ENCODE data around the gene MBTPS1. TPM values are rescaled to one million over a fixed set of nuclear protein-coding genes. Genes with fewer than 3 reads are reported as not detected.

MBTPS1 gene
- total RNA-seq, 1 experiment from 2014 or later: 46.9 TPM

- no peak overlapping the region for H3K27ac Mint-ChIP-seq
- peaks cover 62% of the 10 kb centered on the region for H3K36me3 Mint-ChIP-seq
- ATAC-seq (no peak), DNase-seq (ENCODE audit: low spot score) (no peak)
- ChIA-PET POLR2A (no interaction called here), CTCF (interaction anchor here (0.9 to 1.3 kb wide), 3 partner anchors 10 to 100 kb away, joined by 3 to 7 read pairs (median 3); no protein-coding TSS in a partner anchor)
- H3K4me3 Mint-ChIP-seq: no peak overlapping the region
- H3K9me3 Mint-ChIP-seq: no peaks in the 10 kb centered on the region
- no peak for TF ChIP-seq E2F1 (CRISPR knock-in tag; IDR thresholded peaks at IDR 0.05)
- TF ChIP-seq RELA (CRISPR knock-in tag; IDR thresholded peaks at IDR 0.05; ENCODE audit: borderline replicate concordance): no peak
- no peak for TF ChIP-seq CTCF (IDR thresholded peaks at IDR 0.05)
- TF ChIP-seq CDX4 (CRISPR knock-in tag; IDR thresholded peaks at IDR 0.05; ENCODE audit: borderline replicate concordance): no peak
- TF ChIP-seq ZNF121 (CRISPR knock-in tag; IDR thresholded peaks at IDR 0.05): no peak
- no peak for TF ChIP-seq IRF2 (CRISPR knock-in tag; IDR thresholded peaks at IDR 0.05; ENCODE audit: borderline replicate concordance, low read depth)
- no peak for TF ChIP-seq ATF2 (CRISPR knock-in tag; IDR thresholded peaks at IDR 0.05; ENCODE audit: borderline replicate concordance, low read depth)
- TF ChIP-seq PREB (CRISPR knock-in tag; IDR thresholded peaks at IDR 0.05; ENCODE audit: borderline replicate concordance): no peak
- TF ChIP-seq FOXP1 (CRISPR knock-in tag; IDR thresholded peaks at IDR 0.05; ENCODE audit: borderline replicate concordance): no peak
- no peak for TF ChIP-seq SMAD4 (CRISPR knock-in tag; IDR thresholded peaks at IDR 0.05)
- TF ChIP-seq NR2C2 (CRISPR knock-in tag; IDR thresholded peaks at IDR 0.05): no peak
- no peak for TF ChIP-seq SOX15 (CRISPR knock-in tag; IDR thresholded peaks at IDR 0.05)
- no peak for TF ChIP-seq JUN (CRISPR knock-in tag; IDR thresholded peaks at IDR 0.05)
- no peak for TF ChIP-seq ERG (CRISPR knock-in tag; IDR thresholded peaks at IDR 0.05)
- no peak for TF ChIP-seq NFATC4 (CRISPR knock-in tag; IDR thresholded peaks at IDR 0.05)
- no peak for TF ChIP-seq ZBTB21 (CRISPR knock-in tag; IDR thresholded peaks at IDR 0.05; ENCODE audit: borderline replicate concordance)
- TF ChIP-seq ZNF138 (CRISPR knock-in tag; conservative IDR thresholded peaks at IDR 0.05): no peak
- TF ChIP-seq FOXK1 (CRISPR knock-in tag; IDR thresholded peaks at IDR 0.05): no peak
- no peak for TF ChIP-seq ELF4 (CRISPR knock-in tag; IDR thresholded peaks at IDR 0.05; ENCODE audit: low read depth)
- TF ChIP-seq AR (CRISPR knock-in tag; IDR thresholded peaks at IDR 0.05): no peak
- no peaks in the 10 kb centered on the region for H3K27me3 Mint-ChIP-seq (ENCODE audit: low read depth)
- H3K4me1 Mint-ChIP-seq: no peaks in the 10 kb centered on the region
These were observed 59.8 kb downstream of the MBTPS1 start for GRCh38 chr16:84056933-84057332.
